Measurements from ENCODE around the gene RAET1G.
"Not testable (repeated sequence)": the region's sequence is repeated elsewhere in the genome, so short reads cannot be mapped to it uniquely, and the experiment has no call there.

Gene RAET1G

DNA sequence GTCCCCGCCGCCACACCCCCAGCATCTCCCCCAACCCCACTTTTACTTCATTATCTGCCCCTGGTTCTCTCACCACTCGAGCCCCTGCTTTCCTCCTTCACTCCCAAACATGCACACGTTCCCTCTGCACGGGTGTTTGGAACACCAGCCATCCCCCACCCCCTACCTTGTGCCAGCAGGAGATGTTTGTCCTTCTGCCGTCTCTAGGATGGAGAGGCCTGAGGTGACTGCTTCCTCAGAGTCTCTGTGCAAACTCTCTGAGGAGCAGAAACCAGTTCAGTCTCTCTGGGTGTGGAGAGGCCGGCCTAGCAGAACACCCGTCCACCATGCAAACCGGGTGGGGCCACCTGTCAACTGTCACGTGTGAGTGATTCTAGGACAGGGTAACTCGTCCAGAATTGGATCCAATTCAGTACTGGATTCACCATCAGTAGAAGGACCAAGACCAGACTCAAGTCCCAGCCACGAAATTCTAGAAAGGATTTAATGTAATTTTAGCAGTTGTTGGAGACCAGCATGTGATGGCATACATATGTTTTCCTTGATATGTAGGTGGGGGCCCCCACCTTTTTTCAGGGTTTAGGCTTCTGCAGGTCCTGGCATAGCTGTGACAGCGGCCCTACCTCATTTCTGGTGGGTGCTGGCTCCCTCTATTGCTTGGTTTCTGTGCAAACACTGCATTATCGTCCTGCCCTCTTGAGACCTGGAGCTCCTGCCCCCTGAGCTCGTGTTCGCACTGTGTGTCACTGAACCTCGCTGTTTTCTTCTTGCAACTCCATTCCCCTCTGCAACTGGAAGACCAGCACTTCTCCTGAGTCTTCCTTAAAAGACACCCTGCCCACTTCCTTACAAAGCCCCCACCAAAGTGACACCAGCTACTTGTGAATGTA, 24.8 kb downstream of the RAET1G start, which contains the start of gene RAET1E:
Gene RAET1E, minus strand, starts transcription at position 259 of the 890 bp plus-strand sequence. CDS start 7,212 bp downstream, outside the sequence.
- in situ Hi-C loops (cut with MboI; ENCODE audit: low sequenced_read_pairs), result no loop called here

- in situ Hi-C loops (cut with MboI; ENCODE audit: low sequenced_read_pairs), result no loop called here
These were observed 25.8 kb downstream of the RAET1G start for GRCh38 chr6:149897015-149897697.

- in situ Hi-C loops (cut with MboI; ENCODE audit: low sequenced_read_pairs), result no loop called here
These were observed 26.4 kb downstream of the RAET1G start for GRCh38 chr6:149896491-149896890.

DNA sequence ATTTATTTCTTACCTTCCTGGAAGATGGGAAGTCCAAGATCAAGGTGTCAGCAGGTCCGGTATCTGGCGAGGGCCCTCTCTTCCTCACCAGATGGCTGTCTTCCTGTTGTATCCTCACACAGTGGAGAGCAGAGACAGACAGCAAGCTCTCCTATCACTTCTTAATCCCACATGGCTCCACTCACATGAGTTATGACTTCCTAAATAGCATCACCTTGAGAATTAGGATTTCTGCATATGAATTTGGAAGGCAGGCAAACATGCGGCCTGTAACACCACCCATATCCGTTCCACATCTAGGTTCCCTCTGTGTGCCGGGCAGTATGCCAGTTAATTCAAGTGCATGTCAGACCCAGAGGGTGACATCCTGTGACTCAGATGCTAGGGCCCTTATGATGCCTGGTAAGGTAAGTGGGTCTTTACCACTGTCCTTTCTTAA, 27.1 kb downstream of the RAET1G start:
- in situ Hi-C loops (cut with MboI; ENCODE audit: low sequenced_read_pairs), result no loop called here

DNA sequence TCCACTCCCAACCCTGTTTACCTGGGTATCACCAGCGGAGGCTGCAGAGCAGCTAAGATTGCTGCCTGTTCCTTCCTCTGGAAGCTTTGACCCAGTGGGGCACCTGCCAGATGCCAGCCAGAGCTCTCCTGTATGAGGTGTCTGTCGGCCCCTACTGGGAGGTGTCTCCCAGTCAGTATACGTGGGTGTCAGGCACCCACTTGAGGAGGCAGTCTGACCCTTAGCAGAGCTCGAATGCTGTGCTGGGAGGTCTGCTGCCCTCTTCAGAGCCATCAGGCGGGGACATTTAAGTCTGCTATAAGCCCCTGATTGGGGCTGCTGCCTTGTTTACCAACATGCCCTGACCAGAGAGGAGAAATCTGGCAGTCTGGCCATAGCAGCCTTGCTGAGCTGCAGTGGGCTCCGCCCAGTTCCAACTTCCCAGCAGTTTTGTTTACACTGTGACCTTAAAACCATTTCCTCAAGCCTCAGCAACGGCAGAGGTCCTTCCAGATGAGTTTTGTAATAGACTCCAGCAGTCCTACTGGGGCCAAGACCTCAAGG, 27.8 kb downstream of the RAET1G start:
- in situ Hi-C loops (cut with MboI; ENCODE audit: low sequenced_read_pairs), result no loop called here

- in situ Hi-C loops (cut with MboI; ENCODE audit: low sequenced_read_pairs), result not testable (repeated sequence)
These were observed 31.1 kb downstream of the RAET1G start for GRCh38 chr6:149891864-149892263.

DNA sequence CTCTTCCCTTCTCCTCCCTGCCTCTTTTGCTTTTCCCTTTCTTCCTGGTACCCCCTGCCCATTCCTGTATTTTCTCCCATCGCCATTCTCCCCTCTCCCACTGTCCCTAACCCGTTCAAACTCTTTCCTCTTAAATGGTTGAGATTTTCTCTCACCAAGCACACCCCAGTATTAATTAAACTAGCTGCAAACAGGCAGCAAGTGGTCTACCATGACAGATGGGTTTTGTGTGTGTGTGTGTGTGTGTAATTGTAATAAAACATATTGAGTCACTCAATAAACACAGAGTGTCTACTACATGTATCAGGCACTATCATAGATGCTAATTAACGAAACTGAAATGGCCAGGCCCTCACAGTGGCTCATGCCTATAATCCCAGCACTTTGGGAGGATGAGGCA, 31.7 kb downstream of the RAET1G start:
- in situ Hi-C loops (cut with MboI; ENCODE audit: low sequenced_read_pairs), result no loop called here

DNA sequence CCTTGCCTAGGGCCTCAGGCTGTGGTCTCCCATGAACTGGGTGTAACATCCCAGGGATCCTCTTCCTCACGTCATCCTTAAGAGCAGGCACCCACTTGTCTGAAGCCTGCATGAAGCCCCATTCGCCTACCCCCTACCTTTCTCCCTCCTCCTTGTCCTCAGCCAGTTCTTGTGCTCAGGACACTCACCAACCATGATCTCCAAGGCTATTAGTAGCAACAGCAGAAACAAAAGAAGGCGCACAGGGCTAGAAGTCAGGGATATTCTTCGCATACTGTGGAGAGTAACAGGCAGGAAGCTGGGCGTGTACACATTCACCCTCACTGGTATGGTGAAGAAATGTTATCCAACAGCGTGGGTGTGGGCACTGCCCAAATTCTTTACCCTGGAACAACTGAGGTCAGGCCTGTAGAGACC, 32.3 kb downstream of the RAET1G start:
- in situ Hi-C loops (cut with MboI; ENCODE audit: low sequenced_read_pairs), result no loop called here

DNA sequence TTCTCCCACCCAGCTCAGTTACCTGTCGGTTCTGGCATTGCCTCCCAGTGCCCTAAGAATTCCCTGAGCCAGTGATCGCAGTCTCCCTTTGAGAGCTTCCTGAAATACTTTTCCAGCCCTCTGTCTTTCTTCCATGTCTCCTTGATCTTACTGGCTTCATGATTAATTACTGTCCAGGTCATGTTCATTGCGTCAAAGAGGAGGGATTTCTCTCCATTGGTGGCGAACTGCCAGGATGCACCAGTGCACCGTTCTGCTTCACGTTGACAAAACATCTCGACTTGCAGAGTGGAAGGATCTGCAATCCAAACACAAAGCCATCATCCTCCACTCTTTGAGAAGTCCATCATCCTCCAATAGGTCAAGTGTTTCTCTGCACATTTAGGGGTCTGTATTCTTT, 33.6 kb downstream of the RAET1G start:
- in situ Hi-C loops (cut with MboI; ENCODE audit: low sequenced_read_pairs), result no loop called here

DNA sequence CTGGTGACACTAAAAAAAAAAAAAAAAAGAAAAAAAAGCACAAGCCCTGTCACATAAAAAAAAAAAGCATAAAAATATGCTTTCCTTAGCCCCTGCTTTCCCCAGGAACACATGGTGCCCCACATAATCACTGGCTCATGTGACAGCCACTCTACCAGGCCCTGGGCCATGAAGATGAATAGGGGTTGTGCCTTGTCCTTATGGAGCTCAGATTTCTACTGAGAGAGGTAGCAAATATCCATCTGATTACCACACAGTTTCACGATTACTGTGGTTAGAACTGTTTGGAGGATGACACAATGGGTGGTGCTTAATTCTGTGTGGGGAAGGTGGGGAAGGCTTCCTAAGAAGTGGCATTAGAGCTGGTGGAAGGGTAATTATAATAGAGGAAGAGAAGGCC, 34.3 kb downstream of the RAET1G start:
- in situ Hi-C loops (cut with MboI; ENCODE audit: low sequenced_read_pairs), result no loop called here

DNA sequence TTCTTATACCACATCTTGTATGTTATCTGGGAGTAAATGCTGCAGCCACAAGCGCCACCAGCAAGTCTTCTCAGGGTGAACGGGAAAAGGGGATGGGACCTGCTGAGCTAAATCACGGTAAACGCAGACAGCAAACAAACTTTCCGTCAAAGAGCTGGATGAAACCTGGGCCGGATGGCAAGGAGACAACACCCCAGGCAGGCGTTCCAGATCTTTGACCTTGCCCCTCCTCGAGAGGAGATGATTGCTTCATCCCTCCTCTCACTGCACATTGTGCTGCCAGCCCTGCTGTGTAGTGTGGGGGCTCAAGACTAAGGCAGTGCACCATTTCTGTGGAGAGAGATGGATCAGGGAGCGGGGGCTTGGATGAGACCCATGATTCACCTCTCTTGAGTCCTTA, 34.8 kb downstream of the RAET1G start:
- in situ Hi-C loops (cut with MboI; ENCODE audit: low sequenced_read_pairs), result no loop called here

GRCh38 chr6:149887343-149887742, 35.6 kb downstream of the RAET1G start:
- in situ Hi-C loops (cut with MboI; ENCODE audit: low sequenced_read_pairs), result no loop called here

DNA sequence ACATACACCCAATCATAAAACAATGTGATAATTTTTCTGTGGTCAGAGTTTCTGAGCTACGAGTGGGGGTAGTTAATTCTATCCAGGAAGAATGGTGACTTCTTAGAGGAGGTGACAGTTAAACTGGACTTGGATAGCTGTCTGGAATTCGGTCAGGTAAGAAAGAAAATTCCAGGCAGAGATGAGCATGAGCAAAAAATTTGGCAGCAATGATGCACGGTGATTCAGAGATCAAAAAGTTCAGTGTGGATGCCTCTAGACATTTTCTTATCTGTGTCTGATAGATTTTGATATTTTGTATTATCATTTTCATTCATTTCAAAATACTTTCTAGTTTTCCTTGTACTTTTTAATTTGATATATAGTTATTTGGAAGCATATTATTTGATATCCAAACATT, 37.0 kb downstream of the RAET1G start:
- in situ Hi-C loops (cut with MboI; ENCODE audit: low sequenced_read_pairs), result no loop called here

DNA sequence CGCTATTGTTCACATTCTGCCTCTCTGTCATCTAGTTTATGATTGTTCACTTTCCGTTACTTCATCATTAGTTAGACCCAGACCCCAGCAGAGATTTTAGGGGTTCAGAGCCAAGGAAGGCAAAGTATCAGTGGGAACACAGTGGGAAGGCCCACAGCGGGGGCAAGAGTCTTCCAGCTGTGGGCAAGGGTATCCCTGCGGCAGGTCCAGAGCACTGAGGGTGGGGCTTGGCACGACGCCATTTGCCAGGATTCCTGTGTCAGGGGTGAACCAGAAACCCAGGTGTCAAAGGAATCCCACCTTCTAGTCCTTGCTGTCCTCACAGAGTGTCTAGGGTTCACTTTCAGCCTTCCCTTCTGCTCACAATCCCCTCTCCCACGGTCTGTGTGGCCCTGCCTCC, 38.3 kb downstream of the RAET1G start:
- in situ Hi-C loops (cut with MboI; ENCODE audit: low sequenced_read_pairs), result no loop called here

DNA sequence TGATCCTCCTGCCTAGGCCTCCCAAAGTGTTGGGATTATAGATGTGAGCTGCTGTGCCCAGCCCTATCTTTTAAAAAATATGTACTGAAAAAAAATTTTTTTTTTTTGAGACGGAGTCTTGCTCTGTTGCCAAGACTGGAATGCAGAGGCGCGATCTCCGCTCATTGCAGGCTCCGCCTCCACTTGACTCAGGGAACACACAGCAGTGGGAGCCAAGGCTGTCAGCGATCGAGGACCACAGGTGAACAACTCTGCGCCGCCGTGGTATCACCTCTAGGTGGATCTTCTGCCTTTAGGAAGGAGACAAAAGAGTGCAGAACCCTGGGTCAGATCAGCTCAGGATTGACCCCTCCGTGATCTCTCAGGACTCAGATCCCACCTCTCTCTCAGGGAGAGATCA, 38.7 kb downstream of the RAET1G start:
- in situ Hi-C loops (cut with MboI; ENCODE audit: low sequenced_read_pairs), result no loop called here

DNA sequence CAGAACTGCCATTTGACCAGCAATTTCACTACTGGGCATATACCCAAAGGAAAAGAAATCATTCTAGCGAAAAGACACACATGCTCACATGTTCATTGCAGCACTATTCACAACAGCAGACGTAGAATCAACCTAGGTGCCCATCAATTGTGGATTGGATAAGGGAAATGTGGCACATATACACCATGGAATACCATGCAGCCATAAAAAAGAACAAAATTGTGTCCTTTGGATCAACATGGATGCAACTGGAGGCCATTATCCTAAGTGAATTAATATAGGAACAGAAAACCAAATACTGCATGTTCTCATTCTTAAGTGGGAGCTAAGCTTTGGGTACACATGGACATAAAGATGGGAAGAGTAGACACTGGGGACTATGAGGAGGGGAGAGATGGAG, 41.1 kb downstream of the RAET1G start:
- in situ Hi-C loops (cut with MboI; ENCODE audit: low sequenced_read_pairs), result no loop called here

- in situ Hi-C loops (cut with MboI; ENCODE audit: low sequenced_read_pairs), result no loop called here
These were observed 41.7 kb downstream of the RAET1G start for GRCh38 chr6:149881066-149881766.

DNA sequence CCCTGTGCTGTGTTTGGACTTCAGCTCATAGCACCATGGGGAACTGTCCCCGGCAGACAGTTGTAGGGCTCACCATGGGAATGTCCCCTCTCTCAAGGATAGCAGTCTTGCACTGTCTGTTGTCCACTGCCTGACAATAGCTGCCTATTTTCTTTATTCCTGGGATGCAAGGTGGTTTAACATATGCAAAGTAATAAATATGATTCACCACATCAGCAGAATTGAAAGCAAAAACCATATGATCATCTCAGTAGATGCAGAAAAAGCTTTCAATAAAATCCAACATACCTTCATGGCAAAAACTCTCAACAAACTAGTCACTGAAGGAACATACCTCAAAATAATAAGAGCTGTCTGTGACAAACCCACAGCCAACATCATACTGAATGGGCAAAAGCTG, 45.3 kb downstream of the RAET1G start:
- in situ Hi-C loops (cut with MboI; ENCODE audit: low sequenced_read_pairs), result no loop called here

- in situ Hi-C loops (cut with MboI; ENCODE audit: low sequenced_read_pairs), result no loop called here
These were observed 46.5 kb downstream of the RAET1G start for GRCh38 chr6:149876241-149876933.

GRCh38 chr6:149872233-149872632, 50.7 kb downstream of the RAET1G start:
- in situ Hi-C loops (cut with MboI; ENCODE audit: low sequenced_read_pairs), result no loop called here

DNA sequence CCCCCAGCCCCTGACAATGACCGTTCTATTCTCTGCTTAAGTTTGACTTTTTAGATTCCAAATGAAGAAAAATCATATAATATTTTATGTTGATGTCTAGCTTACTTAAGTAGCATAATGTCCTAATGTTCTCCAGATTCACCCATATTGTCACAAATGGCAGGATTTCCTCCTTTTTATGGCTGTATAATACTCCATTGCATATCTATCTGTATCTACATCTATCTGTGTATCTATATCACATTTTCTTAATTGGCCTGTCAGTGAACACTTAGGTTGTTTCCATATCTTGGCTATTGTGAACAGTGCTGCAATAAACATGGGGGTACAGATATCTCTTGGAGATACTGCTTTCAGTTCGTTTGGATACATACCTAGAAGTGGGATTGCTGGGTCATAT, 51.7 kb downstream of the RAET1G start:
- in situ Hi-C loops (cut with MboI; ENCODE audit: low sequenced_read_pairs), result no loop called here
